ENCODE results near the gene NFKBIL1. TPM values are rescaled to one million over a fixed set of nuclear protein-coding genes. Genes with fewer than 3 reads are reported as not detected.

The NFKBIL1 gene
- total RNA-seq, 3 donors from 2014 or later, result 22.3 to 34.7 (median 26.5) TPM

DNA sequence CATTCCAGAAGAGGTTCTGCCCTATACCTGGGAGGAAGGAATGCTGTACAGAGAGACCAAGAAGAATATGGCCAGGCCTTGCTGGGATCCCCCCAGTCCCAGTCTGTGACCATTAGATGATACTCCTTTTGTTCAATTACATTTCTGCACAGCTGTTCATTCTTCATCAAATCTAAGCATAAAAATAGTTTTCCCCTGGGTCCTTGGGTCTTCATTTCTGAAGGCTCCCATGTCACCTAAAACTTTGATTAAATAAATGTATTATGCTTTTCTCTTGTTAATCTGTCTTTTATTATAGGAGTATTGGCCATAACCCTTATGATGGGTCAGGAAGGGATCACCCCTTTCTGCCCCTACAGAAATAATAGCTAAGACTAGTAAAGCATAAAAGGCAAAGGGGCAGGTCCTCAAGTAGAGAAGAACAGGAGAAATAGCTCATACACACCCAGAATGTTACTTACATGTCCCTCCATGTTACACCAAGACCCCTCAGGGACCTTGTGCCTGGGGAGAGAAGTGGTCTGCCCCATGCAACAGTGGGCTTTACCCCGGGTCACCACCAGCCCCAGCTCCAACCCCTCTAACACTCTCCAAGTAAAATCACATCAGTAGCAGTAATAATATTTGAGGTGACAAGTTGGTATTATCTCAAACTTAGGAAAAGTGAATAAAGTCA is 22.6 kb downstream of the NFKBIL1 start:
- DNase-seq (ENCODE audit: low spot score in 2 of 2), result no peak
- intact Hi-C loops (cut with DNase I; ENCODE audit: low total_unique reads), result no loop called here
- H3K36me3 ChIP-seq, result no peaks in the 10 kb centered on the region
- no peak overlapping the region for H3K4me3 ChIP-seq
- TF ChIP-seq, protein P1, sequence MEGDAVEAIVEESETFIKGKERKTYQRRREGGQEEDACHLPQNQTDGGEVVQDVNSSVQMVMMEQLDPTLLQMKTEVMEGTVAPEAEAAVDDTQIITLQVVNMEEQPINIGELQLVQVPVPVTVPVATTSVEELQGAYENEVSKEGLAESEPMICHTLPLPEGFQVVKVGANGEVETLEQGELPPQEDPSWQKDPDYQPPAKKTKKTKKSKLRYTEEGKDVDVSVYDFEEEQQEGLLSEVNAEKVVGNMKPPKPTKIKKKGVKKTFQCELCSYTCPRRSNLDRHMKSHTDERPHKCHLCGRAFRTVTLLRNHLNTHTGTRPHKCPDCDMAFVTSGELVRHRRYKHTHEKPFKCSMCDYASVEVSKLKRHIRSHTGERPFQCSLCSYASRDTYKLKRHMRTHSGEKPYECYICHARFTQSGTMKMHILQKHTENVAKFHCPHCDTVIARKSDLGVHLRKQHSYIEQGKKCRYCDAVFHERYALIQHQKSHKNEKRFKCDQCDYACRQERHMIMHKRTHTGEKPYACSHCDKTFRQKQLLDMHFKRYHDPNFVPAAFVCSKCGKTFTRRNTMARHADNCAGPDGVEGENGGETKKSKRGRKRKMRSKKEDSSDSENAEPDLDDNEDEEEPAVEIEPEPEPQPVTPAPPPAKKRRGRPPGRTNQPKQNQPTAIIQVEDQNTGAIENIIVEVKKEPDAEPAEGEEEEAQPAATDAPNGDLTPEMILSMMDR (IDR thresholded peaks at IDR 0.05), result no peak
- TF ChIP-seq POLR2A (IDR thresholded peaks at IDR 0.05) (no peak), POLR2AphosphoS5 (IDR thresholded peaks at IDR 0.05) (no peak)
- H3K4me1 ChIP-seq, result no peaks in the 10 kb centered on the region
- no peak overlapping the region for H3K27ac ChIP-seq
- no peaks in the 10 kb centered on the region for H3K9me3 ChIP-seq
- H3K27me3 ChIP-seq, result peaks cover 0 to 4% of the 10 kb centered on the region in 2 donors

GRCh38 chr6:31572041-31572911 is 24.9 kb downstream of the NFKBIL1 start, which contains the start of gene LTA:
Gene LTA, plus strand, starts transcription at chr6:31572289. Its CDS starts 454 bp downstream, at chr6:31572743.
- no peak for DNase-seq (ENCODE audit: low spot score in 2 of 2)
- no peaks in the 10 kb centered on the region for H3K9me3 ChIP-seq
- H3K36me3 ChIP-seq, result no peaks in the 10 kb centered on the region
- H3K27me3 ChIP-seq, result peaks cover 0 to 4% of the 10 kb centered on the region in 2 donors
- TF ChIP-seq, protein P1 (IDR thresholded peaks at IDR 0.05), result no peak
- TF ChIP-seq POLR2A (IDR thresholded peaks at IDR 0.05), result no peak
- intact Hi-C loops (cut with DNase I; ENCODE audit: low total_unique reads), result no loop called here
- no peaks in the 10 kb centered on the region for H3K4me1 ChIP-seq
- H3K4me3 ChIP-seq, result peak within 1 kb of the TSS in 1 of 3 donors; percentile 1
- no peak within 1 kb of the TSS for H3K27ac ChIP-seq

- Histone ChIP-seq H3K9me3 (no peaks in the 10 kb centered on the region), H3K4me3 (no peak overlapping the region), H3K27ac (no peak overlapping the region), H3K4me1 (no peaks in the 10 kb centered on the region), H3K27me3 (peaks cover 0 to 4% of the 10 kb centered on the region in 2 donors), H3K36me3 (no peaks in the 10 kb centered on the region)
- no peak for TF ChIP-seq POLR2AphosphoS5 (IDR thresholded peaks at IDR 0.05)
- TF ChIP-seq, protein P1 (IDR thresholded peaks at IDR 0.05), result no peak
- TF ChIP-seq POLR2A (IDR thresholded peaks at IDR 0.05), result no peak
- intact Hi-C loops (cut with DNase I; ENCODE audit: low total_unique reads), result no loop called here
- no peak for DNase-seq (ENCODE audit: low spot score in 2 of 2)
Measured at GRCh38 chr6:31573239-31574105, 26.1 kb downstream of the NFKBIL1 start.

- TF ChIP-seq, protein P1 (IDR thresholded peaks at IDR 0.05), result no peak
- no peak for TF ChIP-seq POLR2A (IDR thresholded peaks at IDR 0.05)
- no peak for TF ChIP-seq POLR2AphosphoS5 (IDR thresholded peaks at IDR 0.05)
- H3K36me3 ChIP-seq, result no peaks in the 10 kb centered on the region
- intact Hi-C loops (cut with DNase I; ENCODE audit: low total_unique reads), result no loop called here
- H3K27me3 ChIP-seq, result peaks cover 0 to 4% of the 10 kb centered on the region in 2 donors
- H3K4me1 ChIP-seq, result no peaks in the 10 kb centered on the region
- no peak for DNase-seq (ENCODE audit: low spot score in 2 of 2)
- H3K27ac ChIP-seq, result peak overlapping the region in 1 of 2 donors; percentile 11
- H3K4me3 ChIP-seq, result no peak overlapping the region
- H3K9me3 ChIP-seq, result no peaks in the 10 kb centered on the region
Measured at GRCh38 chr6:31574106-31575061, 27.0 kb downstream of the NFKBIL1 start.

All from breast epithelium (tissue), 4 donors.